ENCODE results near the gene ZNF783.
A peak's percentile ranks its signal among the peaks of the same experiment; 100 is the strongest.
"Not testable (repeated sequence)": the region's sequence is repeated elsewhere in the genome, so short reads cannot be mapped to it uniquely, and the experiment has no call there.

ZNF783 gene

GRCh38 chr7:149261829-149262617, at the start of gene ZNF783:
TSS of gene ZNF783 (plus strand) at chr7:149262196. CDS start at chr7:149262334, 138 bp downstream.
- peak; percentile 66 to 77 (median 75) for DNase-seq (ENCODE audit: low read depth in 3 of 3, low spot score in 1 of 3)

- no peak for DNase-seq (ENCODE audit: low read depth in 3 of 3, low spot score in 1 of 3)
Measured at GRCh38 chr7:149214020-149214720, 47.8 kb upstream of the ZNF783 start.

GRCh38 chr7:149216402-149216801, 45.6 kb upstream of the ZNF783 start:
- no peak for DNase-seq (ENCODE audit: low read depth in 3 of 3, low spot score in 1 of 3)

GRCh38 chr7:149217570-149217969, 44.4 kb upstream of the ZNF783 start:
- DNase-seq (ENCODE audit: low read depth in 3 of 3, low spot score in 1 of 3), result no peak

- DNase-seq (ENCODE audit: low read depth in 3 of 3, low spot score in 1 of 3), result no peak
Measured at GRCh38 chr7:149218469-149219420, 43.3 kb upstream of the ZNF783 start.

- no peak for DNase-seq (ENCODE audit: low read depth in 3 of 3, low spot score in 1 of 3)
Measured at GRCh38 chr7:149220534-149220933, 41.5 kb upstream of the ZNF783 start.

GRCh38 chr7:149223176-149223575, 38.8 kb upstream of the ZNF783 start:
- DNase-seq (ENCODE audit: low read depth in 3 of 3, low spot score in 1 of 3), result no peak

GRCh38 chr7:149223761-149224160, 38.2 kb upstream of the ZNF783 start:
- no peak for DNase-seq (ENCODE audit: low read depth in 3 of 3, low spot score in 1 of 3)

- no peak for DNase-seq (ENCODE audit: low read depth in 3 of 3, low spot score in 1 of 3)
Measured at GRCh38 chr7:149224352-149224751, 37.6 kb upstream of the ZNF783 start.

GRCh38 chr7:149225106-149225505, 36.9 kb upstream of the ZNF783 start:
- no peak for DNase-seq (ENCODE audit: low read depth in 3 of 3, low spot score in 1 of 3)

- DNase-seq (ENCODE audit: low read depth in 3 of 3, low spot score in 1 of 3), result no peak
Measured at GRCh38 chr7:149225656-149226055, 36.3 kb upstream of the ZNF783 start.

- not testable (repeated sequence) for DNase-seq (ENCODE audit: low read depth in 3 of 3, low spot score in 1 of 3)
Measured at GRCh38 chr7:149226366-149226765, 35.6 kb upstream of the ZNF783 start.

- no peak for DNase-seq (ENCODE audit: low read depth in 3 of 3, low spot score in 1 of 3)
Measured at GRCh38 chr7:149226840-149227494, 35.0 kb upstream of the ZNF783 start.

GRCh38 chr7:149228831-149229471, 33.0 kb upstream of the ZNF783 start:
- no peak for DNase-seq (ENCODE audit: low read depth in 3 of 3, low spot score in 1 of 3)

GRCh38 chr7:149229526-149229925, 32.5 kb upstream of the ZNF783 start:
- DNase-seq (ENCODE audit: low read depth in 3 of 3, low spot score in 1 of 3), result no peak

- no peak for DNase-seq (ENCODE audit: low read depth in 3 of 3, low spot score in 1 of 3)
Measured at GRCh38 chr7:149232362-149232761, 29.6 kb upstream of the ZNF783 start.

GRCh38 chr7:149233655-149234204, 28.3 kb upstream of the ZNF783 start:
- not testable (repeated sequence) for DNase-seq (ENCODE audit: low read depth in 3 of 3, low spot score in 1 of 3)

GRCh38 chr7:149237502-149237901, 24.5 kb upstream of the ZNF783 start:
- DNase-seq (ENCODE audit: low read depth in 3 of 3, low spot score in 1 of 3), result no peak

GRCh38 chr7:149238051-149238450, 23.9 kb upstream of the ZNF783 start:
- no peak for DNase-seq (ENCODE audit: low read depth in 3 of 3, low spot score in 1 of 3)

All from stimulated activated CD4-positive, alpha-beta T cell treated with anti-CD3 and anti-CD28 coated beads, TNF-alpha, amount 100 ng/mL, for 1 hour (primary cell).